WTC11 (cell line): Measurements from ENCODE around the gene ITPRIPL1. TPM values are rescaled to one million over a fixed set of nuclear protein-coding genes. Genes with fewer than 3 reads are reported as not detected.

Experiments used
- ATAC-seq: fragments of 200-7000 bp; cut with Tn5 transposase; 2 replicates; pipeline ENCODE4 v1.10.0; 2021; ENCODE audit warnings: mild to moderate bottlenecking, moderate library complexity
- CTCF ChIA-PET: fragments of 300-600 bp; sonication (Branson Sonifier 250); formaldehyde crosslinking; loops from one replicate; lab custom pipeline; 2021; ENCODE audit warnings: antibody characterized with exemption; lab: Charles Lee
- POLR2A ChIA-PET: fragments of 350-600 bp; sonication (Branson Sonifier 250); formaldehyde crosslinking; loops from one replicate; lab custom pipeline; 2021; ENCODE audit warnings: antibody characterized with exemption; lab: Charles Lee
- DNase-seq: peaks from one replicate; pipeline ENCODE4 v3.0.0; 2021; ENCODE audit warnings: low spot score
- H3K27ac Mint-ChIP-seq: 2 replicates; pipeline ENCODE4 v1.8.0; 2021; ENCODE audit warnings: mixed read lengths
- H3K27me3 Mint-ChIP-seq: 2 replicates; pipeline ENCODE4 v1.8.0; 2021; ENCODE audit warnings: low read depth, mild to moderate bottlenecking, moderate library complexity, mixed read lengths
- H3K36me3 Mint-ChIP-seq: 2 replicates; pipeline ENCODE4 v1.8.0; 2021; ENCODE audit warnings: mixed read lengths
- H3K4me1 Mint-ChIP-seq: 2 replicates; pipeline ENCODE4 v1.8.0; 2022; ENCODE audit warnings: mixed read lengths
- H3K4me3 Mint-ChIP-seq: 2 replicates; pipeline ENCODE4 v1.8.0; 2021; ENCODE audit warnings: mild to moderate bottlenecking, moderate library complexity, mixed read lengths
- H3K9me3 Mint-ChIP-seq: 2 replicates; pipeline ENCODE4 v1.8.0; 2021; ENCODE audit warnings: mixed read lengths
- AR ChIP-seq: fragments of 250-450 bp; sonication (Bioruptor Pico); IDR thresholded peaks from 2 replicates; pipeline ENCODE4 v1.9.0; 2021; ENCODE audit warnings: mild to moderate bottlenecking
- ATF1 ChIP-seq: sonication (generic); formaldehyde crosslinking; IDR thresholded peaks from 2 replicates; pipeline ENCODE4 v1.8.1; 2023; ENCODE audit warnings: mild to moderate bottlenecking, moderate library complexity, missing genetic modification reagents
- ATF6 ChIP-seq: sonication (generic); formaldehyde crosslinking; IDR thresholded peaks from 2 replicates; pipeline ENCODE4 v1.8.1; 2023; ENCODE audit warnings: mild to moderate bottlenecking, missing genetic modification reagents
- CREB1 ChIP-seq: sonication (generic); formaldehyde crosslinking; IDR thresholded peaks from 2 replicates; pipeline ENCODE4 v1.8.0; 2023; ENCODE audit warnings: mild to moderate bottlenecking, missing genetic modification reagents
- E2F4 ChIP-seq: sonication (generic); formaldehyde crosslinking; IDR thresholded peaks from 2 replicates; pipeline ENCODE4 v1.8.1; 2022; ENCODE audit warnings: low read depth, mild to moderate bottlenecking, moderate library complexity, missing genetic modification reagents, borderline replicate concordance
- GABPB1 ChIP-seq: sonication (generic); formaldehyde crosslinking; IDR thresholded peaks from 2 replicates; pipeline ENCODE4 v1.8.1; 2023; ENCODE audit warnings: mild to moderate bottlenecking, missing genetic modification reagents
- GTF2I ChIP-seq: fragments of 250-450 bp; sonication (Bioruptor Pico); conservative IDR thresholded peaks from 2 replicates; pipeline ENCODE4 v1.4.0; 2021; ENCODE audit warnings: mild to moderate bottlenecking
- HMGA2 ChIP-seq: fragments of 250-450 bp; sonication (Bioruptor Pico); IDR thresholded peaks from 2 replicates; pipeline ENCODE4 v1.4.0; 2021; ENCODE audit warnings: mild to moderate bottlenecking, moderate library complexity
- JAZF1 ChIP-seq: fragments of 250-450 bp; sonication (Bioruptor Pico); IDR thresholded peaks from 2 replicates; pipeline ENCODE4 v1.9.0; 2021; ENCODE audit warnings: moderate library complexity, mild to moderate bottlenecking, inconsistent platforms
- JUN ChIP-seq: sonication (generic); formaldehyde crosslinking; IDR thresholded peaks from 2 replicates; pipeline ENCODE4 v1.8.0; 2023; ENCODE audit warnings: mild to moderate bottlenecking, missing genetic modification reagents
- KAT7 ChIP-seq: sonication (generic); formaldehyde crosslinking; IDR thresholded peaks from 2 replicates; pipeline ENCODE4 v1.8.1; 2023; ENCODE audit warnings: missing genetic modification reagents, mild to moderate bottlenecking, borderline replicate concordance
- NFE2L1 ChIP-seq: sonication (generic); formaldehyde crosslinking; IDR thresholded peaks from 2 replicates; pipeline ENCODE4 v1.8.1; 2023; ENCODE audit warnings: missing genetic modification reagents
- NR2C2 ChIP-seq: sonication (generic); formaldehyde crosslinking; IDR thresholded peaks from 2 replicates; pipeline ENCODE4 v1.8.0; 2022; ENCODE audit warnings: mild to moderate bottlenecking, missing genetic modification reagents
- PRDM15 ChIP-seq: sonication (generic); formaldehyde crosslinking; IDR thresholded peaks from 2 replicates; pipeline ENCODE4 v1.8.0; 2022; ENCODE audit warnings: missing genetic modification reagents
- SMAD4 ChIP-seq: sonication (generic); formaldehyde crosslinking; IDR thresholded peaks from 2 replicates; pipeline ENCODE4 v1.8.0; 2022; ENCODE audit warnings: mild to moderate bottlenecking, missing genetic modification reagents
- ZBTB21 ChIP-seq: sonication (generic); formaldehyde crosslinking; IDR thresholded peaks from 2 replicates; pipeline ENCODE4 v1.8.1; 2023; ENCODE audit warnings: mild to moderate bottlenecking, missing genetic modification reagents, borderline replicate concordance
- ZBTB43 ChIP-seq: sonication (generic); formaldehyde crosslinking; IDR thresholded peaks from 2 replicates; pipeline ENCODE4 v1.8.1; 2023; ENCODE audit warnings: mild to moderate bottlenecking, missing genetic modification reagents
- ZNF232 ChIP-seq: sonication (generic); formaldehyde crosslinking; IDR thresholded peaks from 2 replicates; pipeline ENCODE4 v1.8.0; 2022; ENCODE audit warnings: mild to moderate bottlenecking, missing genetic modification reagents
- ZNF396 ChIP-seq: fragments of 250-450 bp; sonication (Bioruptor Pico); IDR thresholded peaks from 2 replicates; pipeline ENCODE4 v1.8.0; 2021; ENCODE audit warnings: mild to moderate bottlenecking, moderate library complexity, borderline replicate concordance
- ZNF425 ChIP-seq: fragments of 250-450 bp; sonication (Bioruptor Pico); conservative IDR thresholded peaks from 2 replicates; pipeline ENCODE4 v1.9.0; 2021; ENCODE audit warnings: mild to moderate bottlenecking
- ZSCAN18 ChIP-seq: fragments of 250-450 bp; sonication (Bioruptor Pico); IDR thresholded peaks from 2 replicates; pipeline ENCODE4 v2.1.2; 2022; ENCODE audit warnings: mild to moderate bottlenecking, moderate library complexity
- total RNA-seq: library from RNA; stranded (reverse); gene quantifications from 3 replicates; pipeline ENCODE4 v1.2.3, GENCODE V29; 2021

The ITPRIPL1 gene
- total RNA-seq, 1 experiment from 2014 or later, result 11.7 TPM

- TF ChIP-seq ZSCAN18 (CRISPR knock-in tag) (no peak), NR2C2 (CRISPR knock-in tag) (no peak), CREB1 (no peak), PRDM15 (CRISPR knock-in tag) (no peak), JUN (CRISPR knock-in tag) (no peak), ZNF232 (CRISPR knock-in tag) (no peak), GTF2I (CRISPR knock-in tag) (no peak)
- CTCF ChIA-PET, result interaction anchor here (0.7 to 1.9 kb wide), 6 partner anchors 13 to 164 kb away, joined by 3 to 10 read pairs (median 5); partner anchors contain the start of genes ITPRIPL1 and SNRNP200
Observed at GRCh38 chr2:96345868-96346462, 20.8 kb downstream of the ITPRIPL1 start.

GRCh38 chr2:96347395-96347794, 22.3 kb downstream of the ITPRIPL1 start:
- ATAC-seq (no peak), DNase-seq (no peak)
- Mint-ChIP-seq H3K36me3 (peaks cover 72% of the 10 kb centered on the region), H3K4me1 (no peaks in the 10 kb centered on the region), H3K4me3 (no peak overlapping the region), H3K27me3 (no peaks in the 10 kb centered on the region), H3K9me3 (no peaks in the 10 kb centered on the region), H3K27ac (no peak overlapping the region)
- ChIA-PET POLR2A (no interaction called here), CTCF (interaction anchor here (0.7 to 1.6 kb wide), 2 partner anchors 66 to 173 kb away, joined by 3 read pairs; no protein-coding TSS in a partner anchor)
- no peak for TF ChIP-seq ATF6
- no peak for TF ChIP-seq ZNF232 (CRISPR knock-in tag)
- no peak for TF ChIP-seq ZNF425
- TF ChIP-seq KAT7, result no peak
- no peak for TF ChIP-seq AR (CRISPR knock-in tag)
- no peak for TF ChIP-seq ZBTB43 (CRISPR knock-in tag)
- no peak for TF ChIP-seq GABPB1 (CRISPR knock-in tag)
- no peak for TF ChIP-seq SMAD4
- no peak for TF ChIP-seq HMGA2 (CRISPR knock-in tag)
- TF ChIP-seq ZNF396 (CRISPR knock-in tag), result no peak
- no peak for TF ChIP-seq ATF1 (CRISPR knock-in tag)
- TF ChIP-seq JAZF1, result no peak
- TF ChIP-seq ZBTB21 (CRISPR knock-in tag), result no peak
- TF ChIP-seq NFE2L1 (CRISPR knock-in tag), result no peak
- no peak for TF ChIP-seq E2F4

More at GRCh38 chr2:96345868-96346462, 20.8 kb downstream of the ITPRIPL1 start:
- ATAC-seq (no peak), DNase-seq (no peak)
- Mint-ChIP-seq H3K27me3 (no peaks in the 10 kb centered on the region), H3K4me1 (no peaks in the 10 kb centered on the region), H3K36me3 (peaks cover 72% of the 10 kb centered on the region), H3K9me3 (no peaks in the 10 kb centered on the region), H3K4me3 (no peak overlapping the region), H3K27ac (no peak overlapping the region)
- POLR2A ChIA-PET, result no interaction called here
